DND-41 (cell line): ENCODE results near the gene EPS15.

ENCODE experiments used
- EZH2 ChIP-seq: IDR thresholded peaks from 3 replicates; pipeline ENCODE4 v1.6.1; 2012; ENCODE audit warnings: borderline replicate concordance, low read depth, mild to moderate bottlenecking, moderate library complexity, low read length, inconsistent platforms; ENCODE audit not compliant: severe bottlenecking
- TF ChIP-seq, protein P1 (sequence below): IDR thresholded peaks from 2 replicates; pipeline ENCODE4 v1.5.1; 2012; ENCODE audit warnings: borderline replicate concordance, low read length, moderate library complexity, mild to moderate bottlenecking; ENCODE audit not compliant: poor library complexity, severe bottlenecking; ENCODE audit errors: extremely low read depth

DNA sequence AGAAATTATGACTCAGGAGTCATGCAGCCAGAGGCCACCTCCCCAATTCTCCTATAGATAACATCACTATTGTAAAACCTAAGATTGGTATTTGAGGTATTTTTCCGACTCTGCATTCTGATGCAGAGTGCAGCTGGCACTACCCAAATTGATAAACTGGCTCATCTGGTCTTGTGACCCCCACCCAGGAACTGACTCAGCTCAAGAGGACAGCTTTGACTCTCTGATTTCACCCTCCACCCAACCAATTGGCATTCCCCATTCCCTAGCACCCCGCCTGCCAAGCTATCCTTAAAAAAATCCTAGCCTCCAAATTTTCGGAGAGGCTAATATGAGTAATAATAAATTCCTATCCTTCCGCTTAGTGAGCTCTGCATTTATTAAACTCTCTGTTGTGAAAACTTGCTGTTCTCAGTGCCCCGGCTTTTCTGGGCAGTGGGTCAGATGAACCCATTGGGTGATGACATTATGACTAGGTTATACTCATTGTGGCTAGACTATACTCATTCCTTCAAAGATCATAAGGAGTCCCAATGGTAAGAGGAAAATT, 39.4 kb upstream of the EPS15 start:
- TF ChIP-seq EZH2 = no peak
- TF ChIP-seq, protein P1, sequence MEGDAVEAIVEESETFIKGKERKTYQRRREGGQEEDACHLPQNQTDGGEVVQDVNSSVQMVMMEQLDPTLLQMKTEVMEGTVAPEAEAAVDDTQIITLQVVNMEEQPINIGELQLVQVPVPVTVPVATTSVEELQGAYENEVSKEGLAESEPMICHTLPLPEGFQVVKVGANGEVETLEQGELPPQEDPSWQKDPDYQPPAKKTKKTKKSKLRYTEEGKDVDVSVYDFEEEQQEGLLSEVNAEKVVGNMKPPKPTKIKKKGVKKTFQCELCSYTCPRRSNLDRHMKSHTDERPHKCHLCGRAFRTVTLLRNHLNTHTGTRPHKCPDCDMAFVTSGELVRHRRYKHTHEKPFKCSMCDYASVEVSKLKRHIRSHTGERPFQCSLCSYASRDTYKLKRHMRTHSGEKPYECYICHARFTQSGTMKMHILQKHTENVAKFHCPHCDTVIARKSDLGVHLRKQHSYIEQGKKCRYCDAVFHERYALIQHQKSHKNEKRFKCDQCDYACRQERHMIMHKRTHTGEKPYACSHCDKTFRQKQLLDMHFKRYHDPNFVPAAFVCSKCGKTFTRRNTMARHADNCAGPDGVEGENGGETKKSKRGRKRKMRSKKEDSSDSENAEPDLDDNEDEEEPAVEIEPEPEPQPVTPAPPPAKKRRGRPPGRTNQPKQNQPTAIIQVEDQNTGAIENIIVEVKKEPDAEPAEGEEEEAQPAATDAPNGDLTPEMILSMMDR = no peak
